GM18861 (cell line): ENCODE data around the gene SLC6A6.

Experiments
- ATAC-seq: cut with Tn5 transposase; IDR thresholded peaks from one replicate; pipeline ENCODE4 v1.9.1; 2021; ENCODE audit not compliant: unreplicated experiment

Gene SLC6A6

DNA sequence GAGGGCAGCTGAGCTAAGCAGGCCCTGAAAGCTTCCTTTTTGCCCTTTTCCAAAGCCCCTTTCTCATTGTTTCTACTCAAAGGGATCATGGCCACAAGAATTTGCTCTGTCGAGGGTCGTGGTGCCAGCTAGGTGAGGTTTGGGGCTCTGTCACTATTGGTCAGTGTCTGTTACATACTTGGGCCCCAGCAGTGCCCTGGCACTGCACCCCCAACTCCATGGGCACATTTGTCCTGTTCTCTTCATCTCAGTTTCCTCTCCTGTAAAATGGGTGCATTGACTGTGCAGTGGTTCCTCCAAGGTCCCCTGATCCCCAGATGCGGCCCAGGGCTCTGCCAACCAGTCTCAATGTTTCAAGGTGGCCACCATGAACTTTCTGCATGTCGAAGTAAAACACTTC lies 62.1 kb downstream of the SLC6A6 start:
- no peak for ATAC-seq

DNA sequence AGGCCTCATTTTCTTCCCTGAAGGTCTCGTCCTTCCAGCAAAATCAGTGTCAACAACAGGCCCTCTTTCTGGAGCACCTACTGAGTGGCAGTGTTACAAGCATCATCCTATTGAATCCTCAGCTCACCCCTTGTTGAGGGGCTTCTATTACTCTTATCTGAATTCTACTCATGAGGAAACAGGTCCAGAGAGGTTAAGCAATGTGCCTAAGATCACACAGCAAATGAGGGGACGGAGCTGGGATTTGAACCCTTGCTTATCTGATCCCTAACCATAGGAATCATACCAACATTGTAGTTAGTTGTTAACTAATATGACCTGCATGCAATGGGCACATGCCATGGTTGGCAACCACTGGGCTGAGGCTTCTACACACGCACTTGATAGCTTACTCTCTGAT lies 63.0 kb downstream of the SLC6A6 start:
- ATAC-seq: no peak

DNA sequence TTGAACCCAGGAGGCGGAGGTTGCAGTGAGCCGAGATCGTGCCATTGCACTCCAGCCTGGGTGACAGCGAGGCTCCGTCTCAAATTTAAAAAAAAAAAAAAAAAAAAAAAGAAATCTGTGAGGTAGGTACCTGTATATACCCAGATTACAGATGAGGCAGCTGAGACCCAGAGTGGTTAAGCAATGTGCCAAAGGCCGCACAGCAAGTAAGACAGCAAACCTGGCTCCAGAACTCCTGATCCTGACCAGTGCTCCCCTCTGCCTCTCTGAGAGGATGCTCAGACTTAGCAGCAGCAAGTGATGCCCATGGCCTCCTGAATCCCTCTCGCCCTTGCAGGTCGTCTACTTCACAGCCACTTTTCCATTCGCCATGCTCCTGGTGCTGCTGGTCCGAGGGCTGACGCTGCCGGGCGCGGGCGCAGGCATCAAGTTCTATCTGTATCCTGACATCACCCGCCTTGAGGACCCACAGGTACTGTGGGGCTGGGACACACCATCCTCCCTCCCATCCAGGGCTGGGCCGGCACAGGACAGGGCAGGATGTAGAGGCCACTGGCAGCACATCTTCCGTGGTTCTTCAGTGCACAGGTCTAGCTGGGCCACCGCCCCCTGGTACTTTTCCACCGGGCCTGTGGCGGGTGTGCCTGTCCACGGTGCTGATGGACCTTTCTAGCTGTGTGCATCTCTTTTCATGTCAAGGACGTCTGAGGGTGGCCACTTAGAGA lies 63.9 kb downstream of the SLC6A6 start:
- ATAC-seq: no peak

DNA sequence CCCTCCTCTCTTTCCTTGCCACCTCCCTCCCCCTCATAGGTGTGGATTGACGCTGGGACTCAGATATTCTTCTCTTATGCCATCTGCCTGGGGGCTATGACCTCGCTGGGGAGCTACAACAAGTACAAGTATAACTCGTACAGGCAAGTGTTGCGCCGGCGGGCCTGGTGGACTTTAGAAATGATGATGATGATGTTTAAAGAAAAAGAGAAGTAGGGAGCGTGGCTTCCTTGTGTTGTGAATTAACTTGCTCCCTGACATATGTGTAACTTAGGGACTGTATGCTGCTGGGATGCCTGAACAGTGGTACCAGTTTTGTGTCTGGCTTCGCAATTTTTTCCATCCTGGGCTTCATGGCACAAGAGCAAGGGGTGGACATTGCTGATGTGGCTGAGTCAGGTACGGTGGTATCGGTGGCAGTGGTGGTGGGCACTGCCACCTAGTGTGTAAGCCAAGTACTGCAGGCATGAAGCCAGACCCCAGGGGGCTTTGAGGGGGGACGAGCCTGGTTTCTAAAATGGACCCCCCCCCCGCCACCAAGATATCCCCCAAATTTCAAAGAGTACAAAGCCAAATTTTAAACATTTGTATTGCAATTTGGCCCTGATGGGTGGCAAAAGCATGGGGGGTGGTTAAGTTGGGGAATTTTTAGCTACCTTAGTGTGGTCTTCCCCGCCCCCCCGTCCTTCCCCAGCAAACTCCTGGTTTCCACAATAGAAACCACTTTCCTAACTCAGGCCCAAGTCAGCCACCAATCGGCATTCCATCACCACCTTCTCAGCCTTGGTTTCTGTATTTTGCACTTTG lies 65.6 kb downstream of the SLC6A6 start:
- ATAC-seq: no peak

DNA sequence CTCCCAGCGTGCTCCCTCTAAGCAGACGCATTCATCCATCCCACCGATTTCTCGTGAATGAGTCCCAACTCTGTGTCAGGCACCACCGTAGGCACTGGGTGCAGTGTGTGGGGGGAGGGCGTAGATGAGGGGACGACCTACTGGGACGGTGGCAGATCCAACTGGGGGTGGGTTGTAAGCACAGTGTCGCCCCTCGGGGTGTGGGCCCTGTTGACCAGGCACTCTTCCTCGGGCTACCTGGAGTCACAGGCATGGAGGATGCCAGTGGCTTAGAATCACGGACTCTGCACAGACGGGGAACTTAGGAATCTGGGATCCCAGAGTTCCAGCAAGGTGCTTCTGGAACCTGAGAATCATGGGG lies 66.2 kb downstream of the SLC6A6 start:
- no peak for ATAC-seq

DNA sequence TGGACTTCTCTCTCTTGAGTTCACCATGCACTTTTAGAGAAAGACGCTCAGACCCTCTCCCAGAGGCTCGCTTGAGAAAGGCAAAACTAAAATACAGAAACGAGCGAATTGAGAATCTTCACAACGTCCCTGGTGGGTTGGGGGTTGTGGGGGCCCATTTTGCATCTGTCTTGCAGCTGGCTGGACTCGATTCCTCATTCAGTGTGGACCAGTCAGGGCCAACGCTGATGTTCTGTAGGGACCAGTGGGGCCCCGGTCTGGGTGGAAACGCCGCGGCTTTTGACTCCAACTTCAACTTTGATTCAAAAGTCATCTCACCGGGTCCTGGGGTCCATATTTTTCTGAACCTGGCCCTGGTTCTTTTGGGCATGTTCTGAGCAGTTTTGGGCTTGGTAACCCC lies 68.1 kb downstream of the SLC6A6 start:
- no peak for ATAC-seq

DNA sequence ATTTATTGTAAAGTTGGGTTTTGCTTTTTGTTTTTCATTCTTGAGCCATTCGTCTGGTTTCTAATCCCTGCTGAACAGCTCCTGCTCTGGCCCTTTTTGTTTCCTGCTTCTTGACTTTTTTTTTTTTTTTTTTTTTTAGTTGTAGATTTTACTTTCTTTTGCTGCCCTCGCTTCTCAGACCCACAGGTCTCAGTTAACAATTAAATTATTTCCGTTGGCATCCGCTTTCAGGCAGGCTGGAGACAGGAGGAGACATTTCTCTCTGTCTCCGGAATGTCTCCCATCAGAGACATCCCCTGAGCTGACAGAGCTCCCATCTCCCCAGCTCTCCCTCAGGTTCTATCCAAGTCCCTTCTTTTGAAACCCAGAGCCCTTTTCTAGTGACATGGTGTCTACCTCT lies 68.6 kb downstream of the SLC6A6 start:
- ATAC-seq: no peak

DNA sequence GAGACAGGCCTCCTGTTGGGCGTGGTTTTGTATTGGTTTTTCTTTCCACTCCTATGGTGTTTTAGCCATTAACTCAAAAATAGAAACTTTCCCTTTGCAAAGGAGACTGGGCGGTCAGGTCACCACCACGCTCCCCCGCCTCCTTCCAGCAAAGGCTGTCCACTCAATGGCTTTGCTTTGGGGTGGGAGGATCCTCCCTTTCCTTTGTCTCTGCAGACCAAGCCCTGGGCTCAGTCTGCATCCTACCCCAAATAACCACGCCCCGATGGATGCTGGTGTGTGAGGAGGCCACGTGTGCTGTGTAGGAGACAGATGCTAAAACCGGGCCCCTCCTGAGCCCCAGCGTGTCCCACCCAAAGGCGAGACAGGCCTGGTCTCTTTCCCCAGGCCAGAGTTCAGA lies 69.3 kb downstream of the SLC6A6 start:
- no peak for ATAC-seq

DNA sequence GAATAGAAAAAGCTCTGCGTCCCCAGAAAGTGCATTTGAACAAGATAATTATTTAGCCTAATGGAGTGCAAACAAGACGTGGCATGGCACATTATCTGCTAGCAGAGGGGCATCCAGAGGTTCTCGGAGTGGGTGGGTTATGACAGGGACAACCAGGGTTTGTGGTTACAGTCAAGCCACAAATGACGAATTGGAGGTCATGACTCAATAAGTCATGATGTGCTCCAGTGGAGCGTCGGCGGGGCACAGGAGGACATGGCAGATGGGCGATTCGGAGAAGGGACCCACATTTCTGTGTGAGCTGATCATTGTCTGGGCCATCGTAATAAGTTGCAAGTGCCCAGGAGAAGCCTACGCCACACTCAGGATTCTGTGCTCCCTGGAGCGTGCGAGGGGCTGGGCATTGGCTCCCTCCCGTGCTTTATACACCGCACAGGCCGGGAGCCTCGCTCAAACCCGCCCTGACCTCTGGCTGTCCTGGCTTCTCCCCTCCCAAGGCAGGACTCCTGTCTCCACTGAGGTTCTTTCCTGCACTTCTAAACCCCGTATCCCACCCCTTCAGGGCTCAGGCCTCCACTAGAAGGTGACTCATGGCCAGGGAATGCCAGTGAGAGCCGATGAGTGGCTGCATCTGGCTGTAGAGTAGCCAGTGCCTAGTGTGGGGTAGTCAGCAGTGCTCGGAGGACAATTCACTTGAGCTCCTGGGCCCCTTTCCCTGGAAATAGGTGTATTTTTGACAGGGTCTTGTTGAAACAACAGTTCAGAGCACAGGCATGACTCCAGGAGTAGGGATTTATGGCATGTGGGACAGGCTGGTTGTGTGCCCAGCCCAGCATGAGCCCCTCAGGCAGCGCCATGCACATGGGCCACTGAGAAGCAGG lies 70.3 kb downstream of the SLC6A6 start:
- no peak for ATAC-seq

DNA sequence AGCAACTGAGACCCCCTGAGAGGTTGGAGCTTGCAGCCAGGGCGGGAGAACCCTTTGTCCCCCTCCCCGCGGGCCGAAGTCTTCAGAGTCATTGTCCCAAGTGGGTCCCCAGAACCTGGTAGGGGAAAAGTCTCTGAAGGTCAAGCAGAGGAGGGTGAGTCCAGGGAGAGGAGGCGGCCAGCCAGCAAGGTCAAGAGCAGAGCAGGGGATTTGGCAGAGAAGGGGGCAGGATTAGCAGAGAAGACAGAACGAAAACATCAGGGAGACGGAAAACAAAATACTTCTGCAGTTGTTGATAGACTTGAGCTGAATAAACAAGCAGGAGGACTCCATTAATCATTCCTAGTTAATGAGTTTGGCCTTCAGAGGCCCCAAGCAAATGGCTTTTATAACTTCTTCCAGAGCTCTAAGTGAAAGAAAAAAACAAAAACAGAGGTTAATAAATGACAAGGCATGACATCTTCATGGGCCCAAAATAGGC lies 71.0 kb downstream of the SLC6A6 start:
- no peak for ATAC-seq

DNA sequence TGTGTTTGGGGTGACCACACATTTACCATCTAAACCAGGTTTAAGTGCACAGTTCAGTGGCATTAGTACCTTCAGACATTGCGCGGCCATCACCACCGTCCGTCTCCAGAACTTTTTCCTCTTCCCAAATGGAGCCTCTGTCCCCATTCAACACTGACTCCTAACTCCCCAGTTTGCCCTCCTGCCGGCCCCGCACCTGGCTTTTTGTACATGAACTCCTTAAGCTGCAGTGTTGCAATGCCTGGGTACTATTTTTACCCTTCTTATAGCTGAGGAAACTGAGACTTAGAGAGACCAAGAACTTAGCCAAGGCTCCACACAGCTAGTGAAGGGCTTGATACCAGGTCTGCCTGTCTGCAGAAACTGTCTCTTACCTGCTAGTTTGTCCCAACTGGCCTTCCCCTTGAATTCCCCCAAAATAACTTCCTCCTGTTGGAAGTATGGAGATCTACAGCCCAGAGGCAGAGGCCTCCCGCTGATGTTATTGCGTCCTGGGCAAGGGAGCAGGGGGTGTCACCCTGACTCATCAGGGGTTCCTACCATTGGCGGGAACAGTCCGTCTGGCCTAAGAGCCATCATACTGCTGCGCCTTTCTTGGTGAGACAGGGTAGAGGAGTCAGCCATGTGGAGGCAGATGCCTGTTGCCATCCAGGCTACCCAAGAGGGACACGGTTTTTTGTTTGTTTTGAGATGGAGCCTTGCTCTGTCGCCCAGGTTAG lies 72.1 kb downstream of the SLC6A6 start:
- ATAC-seq: no peak

DNA sequence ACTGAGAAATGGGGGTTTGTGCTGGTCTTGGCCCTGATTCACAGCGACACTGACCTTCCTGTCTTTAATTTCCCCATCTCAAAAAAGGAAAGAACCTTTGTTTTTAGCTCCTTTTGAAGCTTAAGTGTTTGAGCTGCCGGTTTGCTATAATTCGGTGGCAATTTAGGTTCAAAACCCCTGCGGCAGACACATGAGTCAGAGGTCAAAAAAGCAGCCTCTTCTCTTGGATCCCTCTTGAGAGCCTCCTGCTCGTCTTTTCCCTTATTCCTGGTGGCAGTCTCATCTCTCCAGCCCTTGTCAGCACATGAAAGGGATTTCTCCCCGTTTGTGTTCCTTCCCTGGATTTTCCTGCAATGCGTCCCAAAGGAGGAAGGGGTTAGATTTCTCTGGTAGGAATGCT lies 73.2 kb downstream of the SLC6A6 start:
- ATAC-seq: no peak

DNA sequence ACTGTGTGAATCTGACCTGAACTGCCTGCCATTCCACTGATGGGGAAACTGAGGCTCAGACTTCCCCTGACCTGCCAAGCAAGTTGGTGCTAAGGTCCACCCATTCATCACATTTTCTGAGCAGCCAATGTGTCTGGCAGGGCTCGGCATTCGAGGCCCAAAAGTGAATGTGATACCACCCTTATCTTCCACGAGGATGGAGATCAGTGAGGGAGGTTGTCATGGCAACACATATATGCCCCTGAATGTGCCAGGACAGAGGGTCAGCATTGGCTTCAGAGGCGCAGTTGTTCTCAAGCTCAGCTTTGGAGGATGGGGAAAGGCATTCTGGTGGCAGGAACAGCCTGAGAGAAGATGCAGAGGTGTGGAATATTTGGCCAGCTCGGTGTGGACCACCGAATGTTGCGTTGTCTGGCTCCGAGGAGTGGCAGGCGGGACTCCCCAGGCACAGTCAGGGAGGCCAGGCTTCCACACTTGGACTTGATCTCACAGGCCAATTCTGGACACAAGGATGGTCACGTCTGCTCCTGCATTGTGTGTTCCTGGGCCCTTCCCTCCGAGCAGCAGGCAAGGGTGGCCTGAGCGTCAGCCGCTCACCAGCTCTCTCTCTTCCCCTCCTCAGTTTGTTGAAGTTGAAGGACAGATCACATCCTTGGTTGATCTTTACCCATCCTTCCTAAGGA lies 74.3 kb downstream of the SLC6A6 start:
- ATAC-seq: no peak

DNA sequence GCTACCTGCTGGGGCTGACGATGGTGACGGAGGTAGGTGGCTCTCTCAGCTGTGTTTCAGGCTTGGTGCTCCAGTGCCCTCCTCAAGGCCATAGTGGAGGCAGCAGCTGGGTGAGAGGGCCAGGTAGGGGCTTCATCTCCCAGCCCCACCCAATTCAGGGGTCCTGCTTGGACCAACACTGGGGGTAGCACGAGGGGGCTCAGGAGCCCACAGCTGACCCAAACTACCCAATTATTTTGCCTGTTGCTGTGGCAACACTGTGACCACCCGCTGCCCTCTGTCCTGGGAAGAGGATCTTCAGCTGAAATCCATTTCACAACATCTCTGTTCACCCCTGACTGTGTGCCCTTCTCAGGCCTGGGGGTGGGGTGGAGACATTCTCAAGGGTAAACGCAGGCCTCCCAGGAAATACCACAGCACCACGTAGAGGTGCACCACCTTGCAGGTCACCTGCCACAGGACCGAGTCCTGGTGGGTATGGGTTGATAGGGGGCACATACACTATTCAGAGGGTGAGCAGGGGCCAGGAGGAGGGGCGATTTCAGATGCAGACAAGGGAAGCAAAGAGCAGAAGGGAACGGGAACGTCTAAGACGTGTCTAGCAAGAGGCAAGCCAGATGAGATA lies 75.0 kb downstream of the SLC6A6 start:
- no peak for ATAC-seq

DNA sequence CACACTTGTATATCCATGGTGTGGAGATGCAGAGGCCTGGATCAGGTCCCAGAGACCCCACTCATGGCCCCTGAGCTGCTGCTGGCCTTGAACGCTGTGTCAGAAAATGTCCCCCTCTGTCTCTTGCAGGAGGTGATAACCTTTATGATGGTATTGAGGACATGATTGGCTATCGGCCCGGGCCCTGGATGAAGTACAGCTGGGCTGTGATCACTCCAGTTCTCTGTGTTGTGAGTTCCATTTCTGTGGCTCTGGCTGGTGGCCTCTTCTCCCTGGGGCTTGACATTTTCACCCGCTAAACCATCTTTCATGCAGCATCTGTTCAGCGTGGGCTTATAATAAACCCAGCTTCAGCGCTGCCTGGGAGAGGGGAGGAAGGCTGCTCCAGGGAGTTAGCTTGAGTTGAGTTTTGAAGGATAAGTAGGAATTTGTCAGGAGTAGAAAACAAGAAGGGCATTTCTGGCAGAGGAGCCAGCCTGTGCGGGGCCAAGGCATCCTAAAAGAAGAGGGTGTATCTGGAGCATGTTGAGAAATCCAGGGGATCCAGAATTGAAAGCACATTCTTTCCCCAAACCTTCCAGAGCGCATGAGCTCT lies 76.6 kb downstream of the SLC6A6 start:
- ATAC-seq: no peak

DNA sequence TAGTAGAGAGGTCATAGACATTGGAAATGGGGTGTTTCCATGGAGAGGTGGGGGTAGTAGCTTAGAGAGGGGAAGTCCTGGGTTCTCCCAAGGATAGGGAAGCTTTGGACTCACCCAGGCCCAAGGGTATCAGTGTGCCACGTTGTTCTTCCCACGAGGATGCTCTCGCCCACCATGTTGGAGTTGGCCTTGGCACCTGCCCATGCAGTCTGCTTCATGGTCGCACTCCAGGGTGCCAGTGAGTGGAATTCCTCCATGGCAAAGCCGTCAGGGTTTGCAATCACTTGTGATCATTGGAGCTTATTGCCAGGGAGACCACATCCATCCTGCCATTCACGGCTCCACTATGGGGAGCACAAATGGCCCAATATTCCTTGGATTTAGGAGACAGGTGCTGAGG lies 77.2 kb downstream of the SLC6A6 start:
- ATAC-seq: no peak

DNA sequence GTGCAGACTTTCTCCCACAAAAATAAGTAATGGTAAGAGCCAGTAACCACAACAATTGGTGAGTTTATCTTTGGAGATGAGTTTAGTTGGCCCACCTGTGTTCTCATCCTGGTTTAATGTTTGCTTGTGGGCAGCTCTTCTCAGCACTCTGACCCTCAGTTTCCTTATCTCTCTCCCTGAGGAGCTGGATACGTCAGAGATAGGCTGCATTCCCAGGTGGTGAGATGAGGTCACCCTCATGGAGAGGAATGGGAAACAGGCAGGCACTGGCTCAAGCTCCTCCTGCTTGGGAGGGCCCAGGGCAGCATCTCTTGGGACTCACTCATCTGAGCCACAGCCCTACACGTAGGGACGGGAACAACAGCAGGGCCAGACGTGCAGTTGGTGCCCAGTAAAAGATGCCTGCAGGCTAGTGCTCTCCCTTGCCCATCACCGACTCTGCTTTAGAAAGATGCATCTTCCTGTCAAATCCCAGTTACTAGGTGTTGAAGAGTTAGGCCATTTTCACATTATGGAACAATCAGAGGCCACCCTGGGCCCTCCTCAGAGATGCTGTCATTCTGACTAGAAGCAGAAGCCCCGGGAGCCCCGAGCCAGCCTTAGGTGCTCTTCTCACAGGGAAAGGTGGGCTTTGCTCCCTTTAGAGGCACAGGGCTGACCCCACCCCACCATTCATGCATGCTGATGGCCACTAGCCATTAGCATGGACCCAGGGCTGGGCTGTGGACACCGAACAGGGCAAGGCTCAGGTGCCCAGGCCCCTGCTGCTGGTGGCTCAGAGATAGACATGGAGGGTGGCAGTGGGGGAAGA lies 78.0 kb downstream of the SLC6A6 start:
- ATAC-seq: no peak

DNA sequence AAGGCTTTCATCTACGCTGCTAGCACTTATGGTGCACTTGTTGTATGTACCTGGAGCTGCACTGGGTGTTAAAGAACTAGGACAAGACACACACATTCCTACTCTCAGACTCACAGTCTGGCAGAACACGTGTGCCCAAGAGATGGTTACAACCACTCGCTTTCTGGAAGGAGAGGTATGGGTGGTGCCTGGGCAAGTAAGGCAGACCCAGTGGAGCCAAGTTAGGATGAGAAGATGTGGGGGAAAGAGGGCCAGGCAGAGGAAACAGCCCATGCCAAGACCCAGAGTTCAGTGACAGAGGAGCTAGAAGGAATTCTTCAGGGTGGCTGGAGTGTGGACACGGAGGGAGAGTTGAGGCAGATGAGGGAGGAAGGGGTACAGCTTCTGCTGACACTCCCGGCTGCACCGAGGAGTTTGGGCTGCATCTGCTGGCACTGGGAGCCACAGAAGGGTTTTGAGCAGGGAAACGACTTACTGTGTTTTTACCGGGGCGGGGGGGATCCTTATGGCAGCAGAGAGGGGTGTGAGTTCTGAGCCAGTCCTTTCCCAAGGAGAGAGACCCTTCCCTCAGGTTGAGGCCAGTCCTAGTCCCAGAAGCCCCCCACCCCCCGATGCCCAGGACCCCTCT lies 78.7 kb downstream of the SLC6A6 start:
- ATAC-seq: no peak
